GM12891 (cell line): Measurements from ENCODE around the gene HS3ST4.

Source experiments
- POLR2A ChIP-seq: IDR thresholded peaks from 2 replicates; pipeline ENCODE4 v1.6.1; 2011; ENCODE audit warnings: low read depth, low read length, control low read depth
- POLR2AphosphoS5 ChIP-seq: IDR thresholded peaks from 2 replicates; pipeline ENCODE4 v1.6.1; 2011; ENCODE audit warnings: low read depth, low read length, control low read depth
- POU2F2 ChIP-seq: IDR thresholded peaks from 2 replicates; pipeline ENCODE4 v1.6.1; 2011; ENCODE audit warnings: low read depth, mild to moderate bottlenecking, control low read depth, low read length, moderate library complexity
- SPI1 ChIP-seq: IDR thresholded peaks from 2 replicates; pipeline ENCODE4 v1.6.1; 2011; ENCODE audit warnings: low read depth, low read length, control low read depth
- TAF1 ChIP-seq: IDR thresholded peaks from 2 replicates; pipeline ENCODE4 v1.6.1; 2011; ENCODE audit warnings: low read depth, low read length, control low read depth

DNA sequence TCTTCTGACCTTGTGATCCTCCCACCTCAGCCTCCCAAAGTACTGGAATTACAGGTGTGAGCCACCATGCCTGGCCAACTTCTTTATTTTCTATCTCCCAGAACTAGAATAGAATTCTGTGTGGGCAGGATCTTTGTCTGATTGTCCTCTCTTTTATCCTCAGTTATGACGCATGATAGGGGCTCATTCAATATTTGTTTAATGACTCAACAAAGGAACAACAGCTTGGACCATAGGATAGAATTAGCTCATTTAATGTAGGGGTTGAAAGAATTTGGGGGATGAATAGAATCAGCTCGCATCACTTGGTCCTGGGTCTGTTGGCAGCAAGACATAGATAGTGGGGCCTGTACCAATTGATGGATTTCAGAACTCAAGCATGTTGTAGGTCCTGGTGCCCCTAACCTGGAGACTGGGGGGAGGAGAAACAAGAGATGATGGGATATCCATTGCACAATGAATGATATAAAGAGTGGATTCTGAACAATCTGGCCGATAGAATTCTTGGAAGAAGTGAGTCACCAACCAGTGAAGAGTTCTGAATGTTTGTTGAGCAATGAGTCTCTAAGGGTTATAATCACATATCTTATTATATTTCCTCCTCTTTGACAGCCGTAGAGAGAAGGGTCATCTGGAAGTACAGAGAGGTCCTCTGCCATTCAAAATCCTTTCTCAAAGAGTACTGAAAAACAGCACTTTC is 250.2 kb downstream of the HS3ST4 start:
- no peak for TF ChIP-seq POLR2AphosphoS5
- TF ChIP-seq POLR2A: no peak
- no peak for TF ChIP-seq TAF1
- TF ChIP-seq POU2F2: no peak
- TF ChIP-seq SPI1: no peak
